Fibroblast of gingiva (primary cell): ENCODE measurements around the gene OPA3.
A peak's percentile ranks its signal among the peaks of the same experiment; 100 is the strongest.

Source experiments
- DNase-seq: peaks from one replicate; pipeline ENCODE4 v3.0.0-alpha.2; 2011; ENCODE audit warnings: low read depth

The OPA3 gene

DNA sequence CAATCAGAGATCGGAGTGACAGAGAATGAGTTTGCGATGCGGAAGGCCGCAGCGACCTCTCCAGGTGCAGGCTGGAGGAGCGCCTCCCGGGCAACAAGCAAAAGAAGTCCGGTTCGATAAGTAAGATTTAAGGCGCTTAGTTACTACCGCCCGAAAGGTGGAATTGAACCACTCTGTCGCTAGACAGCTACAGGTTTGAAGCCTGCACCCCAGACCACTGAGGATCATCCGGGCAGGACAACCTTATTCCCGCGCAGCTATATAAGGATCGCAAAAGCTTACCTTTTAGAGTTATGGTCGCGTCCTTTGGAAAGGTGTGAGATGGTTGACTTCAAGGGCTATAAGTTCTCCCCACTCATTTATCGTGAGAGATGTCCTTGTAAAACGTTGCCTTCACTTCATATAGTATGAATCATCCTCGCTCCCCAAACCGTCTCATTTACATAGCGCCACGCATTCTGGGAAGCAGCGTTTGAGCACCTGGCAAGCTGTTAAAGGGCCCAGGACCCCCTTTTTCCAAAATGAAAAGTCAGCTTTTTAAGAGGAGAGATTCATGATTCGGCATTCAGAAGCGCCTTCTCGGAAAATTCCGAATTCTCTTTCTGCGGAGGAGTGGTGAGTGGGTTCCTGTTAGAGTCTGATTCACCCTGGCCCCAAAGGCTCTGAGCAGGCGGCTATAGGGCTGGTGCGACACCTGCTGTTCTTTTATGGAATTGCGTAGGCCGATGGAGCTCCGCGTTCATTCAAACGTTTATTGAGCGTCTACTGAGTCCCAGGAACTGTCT lies 106.0 kb downstream of the OPA3 start:
- DNase-seq: peak; percentile 92

- DNase-seq: no peak
These were observed 106.7 kb downstream of the OPA3 start for GRCh38 chr19:45477713-45478453.
